Limb (tissue), 2 donors: Measurements from ENCODE around the gene EIF4E2.
A peak's percentile ranks its signal among the peaks of the same experiment; 100 is the strongest.

Source experiments
- DNase-seq, 2 donors: peaks; one replicate each; pipeline ENCODE4 v3.0.0-alpha.2; 2016; ENCODE audit errors: extremely low spot score in 2 of 2

EIF4E2 gene

DNA sequence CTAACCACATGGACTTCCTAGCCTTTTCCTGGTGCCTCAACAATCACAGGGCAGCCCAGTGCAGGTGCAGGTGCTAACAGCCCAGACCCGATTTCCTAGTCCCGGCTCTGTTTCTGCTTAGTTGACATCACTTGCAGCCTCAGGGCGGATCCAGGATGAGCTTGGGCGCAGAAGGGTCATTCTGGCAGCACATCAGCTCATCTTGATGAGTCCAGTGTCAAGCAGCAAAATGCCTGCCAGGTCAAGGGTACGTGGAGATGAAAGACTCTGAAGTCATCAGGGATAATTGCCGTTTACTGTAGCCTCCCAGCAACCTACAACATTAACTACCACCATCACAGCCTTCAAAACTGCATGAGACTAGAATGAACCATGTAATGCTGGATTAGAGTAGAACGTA is 43.5 kb downstream of the EIF4E2 start:
- no peak for DNase-seq

- no peak for DNase-seq
Observed at GRCh38 chr2:232597362-232598079, 47.0 kb downstream of the EIF4E2 start.

DNA sequence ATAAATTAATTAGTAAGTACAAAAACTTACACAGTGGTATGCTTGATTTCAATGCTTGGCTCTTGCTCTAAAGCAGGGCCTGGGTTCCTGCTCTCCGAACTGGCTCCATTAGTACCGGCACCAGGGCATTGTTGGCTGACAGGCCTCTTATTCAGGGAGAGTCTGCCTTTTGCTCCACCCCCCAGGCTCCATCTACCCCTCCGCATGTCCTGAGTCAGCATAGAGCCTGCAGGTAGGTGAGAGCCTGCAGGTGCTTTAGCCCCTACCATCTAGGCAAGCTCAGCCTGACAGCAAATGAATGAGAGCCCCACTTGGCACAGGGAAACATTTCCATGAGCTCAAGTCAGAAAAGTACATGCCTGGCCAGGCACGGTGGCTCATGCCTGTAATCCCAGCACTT is 47.8 kb downstream of the EIF4E2 start:
- no peak for DNase-seq

DNA sequence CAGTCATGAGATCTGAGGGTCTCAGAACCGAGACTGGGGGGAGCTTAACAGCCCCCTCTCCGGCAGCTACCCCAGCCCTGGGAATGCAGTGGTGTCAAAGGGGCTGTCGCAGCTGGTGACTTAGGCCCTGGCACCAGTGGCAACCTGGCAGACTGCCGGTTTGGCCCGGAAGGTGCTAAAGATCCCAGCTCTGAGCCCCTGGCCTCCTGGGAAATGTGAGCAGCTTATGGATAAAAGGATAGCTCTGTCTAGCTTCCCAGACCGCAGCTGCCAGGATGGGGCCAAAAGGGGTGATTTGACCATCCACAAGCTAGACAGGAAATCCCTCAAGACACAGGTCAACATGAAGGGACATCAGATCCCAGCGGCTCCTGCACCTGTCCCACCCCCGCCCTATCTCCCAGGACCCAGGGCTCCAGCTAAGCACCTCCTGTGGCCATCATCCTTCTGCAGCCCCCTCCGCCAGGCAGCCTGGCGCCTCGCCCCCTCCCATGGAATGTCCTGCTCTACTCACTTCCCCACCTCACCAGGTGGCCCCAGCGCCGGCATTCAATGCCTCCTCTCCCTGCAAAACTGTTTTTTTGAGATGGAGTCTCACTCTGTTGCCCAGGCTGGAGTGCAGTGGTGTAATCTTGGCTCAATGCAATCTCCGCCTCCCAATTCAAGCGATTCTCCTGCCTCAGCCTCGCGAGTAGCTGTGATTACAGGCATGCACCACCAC is 49.7 kb downstream of the EIF4E2 start:
- DNase-seq, result no peak

GRCh38 chr2:232603283-232603682 is 52.8 kb downstream of the EIF4E2 start:
- no peak for DNase-seq

DNA sequence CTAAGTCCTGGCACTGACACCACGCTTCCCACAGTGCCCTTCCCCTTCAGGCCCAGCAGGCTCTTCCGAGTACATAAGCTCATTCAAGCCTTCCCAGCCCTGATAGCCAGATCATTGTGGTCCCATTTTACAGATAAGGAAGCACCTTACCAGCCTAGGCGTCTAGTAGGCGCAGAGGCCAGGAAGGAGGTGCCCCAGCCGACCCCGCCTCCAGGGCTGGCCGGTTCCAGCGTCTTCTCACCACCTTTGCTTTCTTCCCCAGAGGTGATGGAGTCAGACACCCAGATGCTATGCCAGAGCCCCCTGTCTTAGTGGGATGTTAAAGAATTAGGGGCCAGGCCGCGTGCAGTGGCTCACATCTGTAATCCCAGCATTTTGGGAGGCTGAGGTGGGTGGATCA is 54.0 kb downstream of the EIF4E2 start:
- DNase-seq, result no peak

DNA sequence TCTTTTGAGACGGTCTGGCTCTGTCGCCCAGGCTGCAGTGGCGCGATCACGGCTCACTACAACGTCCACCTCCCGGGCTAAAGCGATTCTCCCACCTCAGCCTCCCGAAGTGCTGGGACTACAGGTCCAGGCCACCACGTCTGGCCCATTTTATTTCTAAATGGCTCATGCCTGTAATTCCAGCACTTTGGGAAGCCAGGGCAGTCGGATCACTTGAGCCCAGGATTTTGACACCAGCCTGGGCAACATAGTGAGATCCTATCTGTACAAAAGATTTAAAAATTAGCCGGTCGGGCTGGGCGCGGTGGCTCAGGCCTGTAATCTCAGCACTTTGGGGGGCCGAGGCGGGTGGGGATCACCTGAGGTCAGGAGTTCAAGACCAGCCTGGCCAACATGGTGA is 56.5 kb downstream of the EIF4E2 start:
- no peak for DNase-seq

GRCh38 chr2:232609607-232610006 is 59.1 kb downstream of the EIF4E2 start:
- no peak for DNase-seq

GRCh38 chr2:232610081-232610480 is 59.6 kb downstream of the EIF4E2 start:
- DNase-seq, result no peak

DNA sequence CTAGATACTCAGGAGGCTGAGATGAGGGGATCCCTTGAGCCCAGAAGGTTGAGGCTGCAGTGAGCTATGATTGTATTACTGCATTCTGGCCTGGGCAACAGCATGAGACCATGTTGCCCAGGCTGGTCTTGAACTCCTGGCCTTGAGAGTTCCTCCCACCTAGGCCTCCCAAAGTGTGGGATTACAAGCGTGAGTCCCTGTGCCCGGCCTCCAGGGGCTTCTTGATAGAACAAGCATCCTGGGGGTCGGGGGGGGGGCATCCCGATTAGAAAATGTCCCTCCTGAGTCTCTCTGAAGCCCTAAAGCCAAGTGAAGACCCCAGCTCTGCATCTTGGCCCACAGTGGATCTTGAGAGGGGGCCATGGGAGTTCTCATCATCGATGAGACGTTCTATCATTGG is 60.6 kb downstream of the EIF4E2 start:
- no peak for DNase-seq

DNA sequence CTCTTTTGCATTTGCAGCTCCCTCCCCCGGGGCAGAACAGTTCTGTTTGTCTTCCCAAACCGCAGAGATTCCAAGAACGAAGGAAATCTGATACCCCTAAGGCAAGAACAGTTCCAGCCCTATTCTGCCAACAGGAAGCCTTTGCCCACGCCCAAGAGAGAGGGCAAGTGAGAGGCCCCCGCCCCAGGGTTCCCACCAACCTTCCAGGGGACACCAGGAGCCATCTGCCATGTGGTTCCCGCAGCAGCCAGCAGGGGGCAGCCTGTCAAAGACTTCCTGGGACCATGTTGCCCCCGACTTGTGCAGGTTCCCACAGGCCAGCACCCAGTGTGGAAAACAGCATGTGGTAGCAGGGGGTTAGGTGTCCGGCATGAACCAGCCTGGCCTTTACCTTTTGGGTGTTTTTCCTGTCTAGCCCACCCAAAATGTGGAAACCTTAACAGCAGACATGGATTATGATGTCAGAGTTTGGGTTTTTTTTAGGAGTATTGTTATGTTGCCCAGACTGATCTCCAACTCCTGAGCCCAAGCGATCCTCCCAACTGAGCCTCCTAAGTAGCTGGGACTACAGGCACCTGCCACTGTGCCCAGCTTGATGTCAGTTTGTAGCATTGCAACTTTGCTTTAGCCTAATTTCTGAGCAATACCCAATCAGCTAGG is 61.2 kb downstream of the EIF4E2 start:
- DNase-seq, result peak in 1 of 2 donors; percentile 57

- DNase-seq, result no peak
Observed at GRCh38 chr2:232613538-232614134, 63.1 kb downstream of the EIF4E2 start.

DNA sequence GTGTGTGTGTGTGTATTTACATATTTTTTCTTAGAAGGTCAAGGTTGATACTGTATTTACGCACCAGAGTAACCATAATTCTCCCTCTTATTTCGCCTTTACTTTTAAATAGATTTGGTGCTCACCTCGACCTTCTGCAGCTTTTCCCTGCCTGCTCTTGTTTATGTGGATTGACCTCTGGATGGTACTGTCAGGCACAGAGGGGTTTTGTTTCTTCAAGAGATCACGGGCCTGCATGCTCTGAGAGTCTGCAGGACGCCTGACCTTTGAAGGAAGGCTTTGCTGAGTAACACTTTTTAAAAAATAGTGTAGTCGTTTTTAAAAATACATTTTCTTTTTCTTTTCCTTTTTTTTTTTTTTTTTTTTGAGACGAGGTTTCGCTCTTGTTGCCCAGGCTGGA is 64.8 kb downstream of the EIF4E2 start:
- DNase-seq, result no peak
